Neural cell (in vitro differentiated cells): ENCODE data around the gene SUMF1. TPM values are rescaled to one million over a fixed set of nuclear protein-coding genes. Genes with fewer than 3 reads are reported as not detected.

Experiments
- H2AFZ ChIP-seq: fragments of 200-600, 300-800 bp; sonication (generic), shearing (Covaris generic); 2 replicates; pipeline ENCODE4 v1.6.0; 2014; ENCODE audit warnings: low read depth, mild to moderate bottlenecking, antibody characterized with exemption, low read length, moderate library complexity
- H3F3A ChIP-seq: fragments of 200-600 bp; shearing (Covaris generic); 2 replicates; pipeline ENCODE4 v1.6.1; 2016; ENCODE audit warnings: mild to moderate bottlenecking, moderate library complexity, mixed read lengths, antibody characterized with exemption, low read length; ENCODE audit not compliant: insufficient read depth, poor library complexity, severe bottlenecking
- H3K27ac ChIP-seq: fragments of 200-600, 300-800 bp; sonication (generic), shearing (Covaris generic); 2 replicates; pipeline ENCODE4 v1.5.1; 2014; ENCODE audit warnings: mild to moderate bottlenecking, low read length, moderate library complexity
- H3K27me3 ChIP-seq: fragments of 300-800, 200-600 bp; sonication (generic), shearing (Covaris generic); 2 replicates; pipeline ENCODE4 v1.6.0; 2014; ENCODE audit warnings: mild to moderate bottlenecking, low read depth, low read length, moderate library complexity; ENCODE audit not compliant: insufficient read depth
- H3K36me3 ChIP-seq: fragments of 300-800, 200-600 bp; sonication (generic), shearing (Covaris generic); 2 replicates; pipeline ENCODE4 v1.5.1; 2014; ENCODE audit warnings: mild to moderate bottlenecking, antibody characterized with exemption, low read length, moderate library complexity; ENCODE audit not compliant: insufficient read depth
- H3K4me2 ChIP-seq: fragments of 300-800, 200-600 bp; sonication (generic), shearing (Covaris generic); 2 replicates; pipeline ENCODE4 v1.6.0; 2014; ENCODE audit warnings: mild to moderate bottlenecking, low read length
- H3K4me3 ChIP-seq: fragments of 300-800, 200-600 bp; sonication (generic), shearing (Covaris generic); 2 replicates; pipeline ENCODE4 v1.5.1; 2014; ENCODE audit warnings: mild to moderate bottlenecking, low read length, moderate library complexity
- H3K79me2 ChIP-seq: fragments of 200-600 bp; shearing (Covaris generic); replicated peaks from 2 replicates; pipeline ENCODE4 v1.6.0; 2014; ENCODE audit warnings: mild to moderate bottlenecking, low read length, moderate library complexity; ENCODE audit not compliant: insufficient read depth
- H3K9ac ChIP-seq: fragments of 300-800, 200-600 bp; sonication (generic), shearing (Covaris generic); 2 replicates; pipeline ENCODE4 v1.6.1; 2016; ENCODE audit warnings: mild to moderate bottlenecking, low read length, mixed read lengths
- H3K9me2 ChIP-seq: fragments of 200-600 bp; shearing (Covaris generic); 2 replicates; pipeline ENCODE4 v1.6.1; 2016; ENCODE audit warnings: mild to moderate bottlenecking, low read length, mixed read lengths; ENCODE audit not compliant: insufficient read depth
- H3K9me3 ChIP-seq: fragments of 200-600, 300-800 bp; sonication (generic), shearing (Covaris generic); 2 replicates; pipeline ENCODE4 v1.6.1; 2016; ENCODE audit warnings: mild to moderate bottlenecking, mixed run types, low read length, moderate library complexity, mixed read lengths
- H4K20me1 ChIP-seq: fragments of 200-600 bp; shearing (Covaris generic); 2 replicates; pipeline ENCODE4 v1.6.1; 2016; ENCODE audit warnings: mild to moderate bottlenecking, mixed run types; ENCODE audit not compliant: insufficient read depth
- EP300 ChIP-seq: fragments of 450-650 bp; conservative IDR thresholded peaks from 2 replicates; pipeline ENCODE4 v1.6.1; 2014; ENCODE audit warnings: antibody characterized with exemption, mild to moderate bottlenecking, moderate library complexity; ENCODE audit not compliant: poor library complexity, severe bottlenecking
- EZH2 ChIP-seq: fragments of 200-600, 300-800 bp; shearing (Covaris generic), sonication (generic); IDR thresholded peaks from 2 replicates; pipeline ENCODE4 v1.6.1; 2014; ENCODE audit warnings: antibody characterized with exemption, low read length, borderline replicate concordance, mild to moderate bottlenecking; ENCODE audit not compliant: insufficient read depth, poor library complexity, severe bottlenecking
- MXI1 ChIP-seq: fragments of 450-650 bp; conservative IDR thresholded peaks from 2 replicates; pipeline ENCODE4 v1.6.1; 2014; ENCODE audit warnings: antibody characterized with exemption, mild to moderate bottlenecking; ENCODE audit not compliant: poor library complexity, severe bottlenecking
- POLR2AphosphoS5 ChIP-seq: IDR thresholded peaks from 2 replicates; pipeline ENCODE4 v1.6.1; 2012
- RAD21 ChIP-seq: fragments of 450-650 bp; conservative IDR thresholded peaks from 2 replicates; pipeline ENCODE4 v1.6.1; 2014; ENCODE audit warnings: antibody characterized with exemption, mild to moderate bottlenecking, moderate library complexity
- REST ChIP-seq: IDR thresholded peaks from 2 replicates; pipeline ENCODE4 v1.6.1; 2012; ENCODE audit warnings: borderline replicate concordance
- SMC3 ChIP-seq: fragments of 450-650 bp; conservative IDR thresholded peaks from 2 replicates; pipeline ENCODE4 v1.6.1; 2014; ENCODE audit warnings: antibody characterized with exemption, mild to moderate bottlenecking, moderate library complexity; ENCODE audit not compliant: poor library complexity
- TAF1 ChIP-seq: IDR thresholded peaks from 2 replicates; pipeline ENCODE4 v1.6.1; 2012; ENCODE audit warnings: low read depth
- polyA plus RNA-seq: library from polyadenylated mRNA; depleted of rRNA; stranded (reverse); fragments of >200 nt; gene quantifications from 2 replicates; pipeline ENCODE4 v1.2.3, GENCODE V29; 2014
- TF ChIP-seq, protein P1 (sequence below): fragments of 450-650 bp; IDR thresholded peaks from 2 replicates; pipeline ENCODE4 v1.5.1; 2014; ENCODE audit warnings: antibody characterized with exemption, mild to moderate bottlenecking, moderate library complexity; ENCODE audit not compliant: poor library complexity, severe bottlenecking

The SUMF1 gene
- polyA plus RNA-seq, 1 donor from 2014 or later: 3.6 TPM

DNA sequence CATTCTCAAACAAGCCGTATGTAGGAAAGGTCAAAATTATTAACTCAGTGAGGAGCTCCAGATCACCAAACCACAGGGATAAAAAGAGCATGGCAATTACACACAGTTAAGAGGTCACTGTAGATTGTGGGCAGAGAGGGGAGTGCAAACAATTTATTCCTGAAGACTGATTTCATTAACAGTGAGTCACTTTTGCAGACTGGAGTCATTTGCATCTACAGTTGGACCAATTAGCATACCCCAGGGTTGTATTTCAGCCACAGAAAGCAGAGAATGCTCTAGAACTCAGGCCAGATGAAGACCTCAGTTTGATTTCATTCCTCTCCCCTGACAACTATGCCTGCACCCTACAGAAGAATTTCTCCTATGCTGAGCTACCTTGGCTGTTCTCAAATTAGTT lies 123.8 kb downstream of the SUMF1 start:
- Histone ChIP-seq H3K9ac (no peak overlapping the region), H3K79me2 (no peaks in the 10 kb centered on the region), H3K27me3 (no peaks in the 10 kb centered on the region), H3K36me3 (no peaks in the 10 kb centered on the region), H3K9me3 (no peaks in the 10 kb centered on the region), H4K20me1 (no peaks in the 10 kb centered on the region), H3K27ac (no peak overlapping the region), H3K4me3 (no peak overlapping the region), H3K4me2 (no peak overlapping the region), H3F3A (no peaks in the 10 kb centered on the region), H2AFZ (no peak overlapping the region), H3K9me2 (no peaks in the 10 kb centered on the region)
- no peak for TF ChIP-seq MXI1
- TF ChIP-seq RAD21: no peak
- no peak for TF ChIP-seq REST
- TF ChIP-seq EP300: no peak
- no peak for TF ChIP-seq POLR2AphosphoS5
- TF ChIP-seq EZH2: no peak
- TF ChIP-seq SMC3: no peak
- no peak for TF ChIP-seq TAF1
- TF ChIP-seq, protein P1, sequence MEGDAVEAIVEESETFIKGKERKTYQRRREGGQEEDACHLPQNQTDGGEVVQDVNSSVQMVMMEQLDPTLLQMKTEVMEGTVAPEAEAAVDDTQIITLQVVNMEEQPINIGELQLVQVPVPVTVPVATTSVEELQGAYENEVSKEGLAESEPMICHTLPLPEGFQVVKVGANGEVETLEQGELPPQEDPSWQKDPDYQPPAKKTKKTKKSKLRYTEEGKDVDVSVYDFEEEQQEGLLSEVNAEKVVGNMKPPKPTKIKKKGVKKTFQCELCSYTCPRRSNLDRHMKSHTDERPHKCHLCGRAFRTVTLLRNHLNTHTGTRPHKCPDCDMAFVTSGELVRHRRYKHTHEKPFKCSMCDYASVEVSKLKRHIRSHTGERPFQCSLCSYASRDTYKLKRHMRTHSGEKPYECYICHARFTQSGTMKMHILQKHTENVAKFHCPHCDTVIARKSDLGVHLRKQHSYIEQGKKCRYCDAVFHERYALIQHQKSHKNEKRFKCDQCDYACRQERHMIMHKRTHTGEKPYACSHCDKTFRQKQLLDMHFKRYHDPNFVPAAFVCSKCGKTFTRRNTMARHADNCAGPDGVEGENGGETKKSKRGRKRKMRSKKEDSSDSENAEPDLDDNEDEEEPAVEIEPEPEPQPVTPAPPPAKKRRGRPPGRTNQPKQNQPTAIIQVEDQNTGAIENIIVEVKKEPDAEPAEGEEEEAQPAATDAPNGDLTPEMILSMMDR: no peak

GRCh38 chr3:4341336-4341675 lies 125.8 kb downstream of the SUMF1 start:
- no peaks in the 10 kb centered on the region for H3K27me3 ChIP-seq
- no peak overlapping the region for H3K4me2 ChIP-seq
- no peaks in the 10 kb centered on the region for H3K36me3 ChIP-seq
- no peak overlapping the region for H3K9ac ChIP-seq
- H3K9me2 ChIP-seq: no peaks in the 10 kb centered on the region
- no peaks in the 10 kb centered on the region for H3K79me2 ChIP-seq
- no peak overlapping the region for H3K4me3 ChIP-seq
- TF ChIP-seq REST (no peak), RAD21 (no peak), POLR2AphosphoS5 (no peak), SMC3 (no peak), TAF1 (no peak), MXI1 (no peak), EP300 (no peak), EZH2 (no peak)
- TF ChIP-seq, protein P1: no peak
- no peaks in the 10 kb centered on the region for H3F3A ChIP-seq
- no peaks in the 10 kb centered on the region for H3K9me3 ChIP-seq
- no peak overlapping the region for H3K27ac ChIP-seq
- H2AFZ ChIP-seq: no peak overlapping the region
- H4K20me1 ChIP-seq: no peaks in the 10 kb centered on the region
